COLO829 (cell line): ENCODE measurements around the gene DUSP22.
"Not testable (repeated sequence)": the region's sequence is repeated elsewhere in the genome, so short reads cannot be mapped to it uniquely, and the experiment has no call there.

ENCODE experiments used
- DNase-seq: peaks from one replicate; pipeline ENCODE4 v3.0.0; 2012; ENCODE audit warnings: low spot score

The DUSP22 gene, protein sequence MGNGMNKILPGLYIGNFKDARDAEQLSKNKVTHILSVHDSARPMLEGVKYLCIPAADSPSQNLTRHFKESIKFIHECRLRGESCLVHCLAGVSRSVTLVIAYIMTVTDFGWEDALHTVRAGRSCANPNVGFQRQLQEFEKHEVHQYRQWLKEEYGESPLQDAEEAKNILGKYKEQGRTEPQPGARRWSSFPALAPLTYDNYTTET

DNA sequence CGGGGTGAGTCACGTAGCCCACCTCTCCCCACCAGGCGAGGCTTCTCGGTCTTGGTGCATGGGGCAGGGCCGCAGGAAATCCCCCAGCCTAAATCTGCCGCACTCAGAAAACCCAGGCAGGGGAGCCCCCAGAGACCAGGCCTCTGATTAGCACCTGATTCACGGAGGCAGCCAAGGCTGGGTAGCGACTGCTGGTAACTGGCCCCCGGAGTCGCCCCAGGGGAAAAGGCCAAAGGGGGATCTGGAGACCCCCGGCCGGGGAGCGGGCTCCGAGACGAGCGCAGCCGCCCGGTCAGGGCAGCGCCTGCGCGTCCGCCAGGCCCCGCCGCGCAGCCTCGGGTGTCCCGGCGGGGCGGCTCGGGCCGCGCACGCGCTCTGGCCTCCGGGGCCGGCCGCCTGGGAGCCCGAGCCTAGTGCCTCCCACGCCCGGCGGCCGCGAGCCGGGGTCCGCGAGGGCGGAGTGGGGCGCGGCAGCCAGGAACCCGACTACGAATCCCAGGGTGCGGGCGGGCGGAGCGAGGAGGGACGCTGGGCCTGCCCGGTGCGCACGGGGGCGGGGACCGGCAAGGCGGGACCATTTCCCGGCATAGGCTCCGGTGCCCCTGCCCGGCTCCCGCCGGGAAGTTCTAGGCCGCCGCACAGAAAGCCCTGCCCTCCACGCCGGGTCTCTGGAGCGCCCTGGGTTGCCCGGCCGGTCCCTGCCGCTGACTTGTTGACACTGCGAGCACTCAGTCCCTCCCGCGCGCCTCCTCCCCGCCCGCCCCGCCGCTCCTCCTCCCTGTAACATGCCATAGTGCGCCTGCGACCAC is at the start of gene DUSP22:
Gene DUSP22 (plus strand): TSS at position 791 of the 809 bp plus-strand sequence. CDS start 53 bp downstream, outside the sequence.
- peak; percentile 98 for DNase-seq

DNA sequence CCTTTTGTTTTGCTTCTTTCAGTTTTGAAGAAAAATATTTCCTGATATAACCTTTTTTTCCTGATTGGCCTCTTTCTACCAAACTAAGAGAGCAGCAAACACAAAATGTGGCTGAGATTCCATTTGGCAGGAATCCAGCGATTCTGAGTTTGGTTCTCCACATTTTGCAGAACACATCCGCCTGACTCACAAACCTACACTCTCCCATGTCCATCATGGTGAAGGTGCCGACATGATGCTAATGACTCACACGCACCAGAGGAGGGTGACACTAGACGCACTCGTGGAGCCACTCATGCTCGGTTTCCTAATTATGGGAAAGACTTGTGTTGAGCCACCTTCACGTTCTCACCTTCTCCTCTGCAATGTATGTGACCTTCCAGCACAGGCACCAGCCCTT is 45.9 kb upstream of the DUSP22 start:
- DNase-seq, result no peak

DNA sequence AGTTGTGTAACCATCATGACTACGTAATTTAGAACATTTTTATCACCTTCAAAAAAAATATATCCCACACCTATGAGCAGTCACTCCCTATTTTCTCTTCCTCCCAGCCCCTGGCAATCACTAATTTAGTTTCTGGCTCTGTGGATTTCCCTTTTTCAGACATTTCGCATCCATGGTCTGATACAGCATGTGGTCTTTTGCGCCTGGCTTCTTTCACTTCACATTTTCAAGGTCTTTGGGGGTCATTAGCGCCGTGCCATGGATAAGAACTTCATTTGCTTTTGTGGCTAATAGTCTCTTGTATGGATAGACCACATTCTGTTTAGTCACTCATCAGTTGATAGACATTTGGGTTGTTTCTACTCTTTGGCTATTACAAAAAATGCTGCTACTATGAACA is 44.9 kb upstream of the DUSP22 start:
- no peak for DNase-seq

DNA sequence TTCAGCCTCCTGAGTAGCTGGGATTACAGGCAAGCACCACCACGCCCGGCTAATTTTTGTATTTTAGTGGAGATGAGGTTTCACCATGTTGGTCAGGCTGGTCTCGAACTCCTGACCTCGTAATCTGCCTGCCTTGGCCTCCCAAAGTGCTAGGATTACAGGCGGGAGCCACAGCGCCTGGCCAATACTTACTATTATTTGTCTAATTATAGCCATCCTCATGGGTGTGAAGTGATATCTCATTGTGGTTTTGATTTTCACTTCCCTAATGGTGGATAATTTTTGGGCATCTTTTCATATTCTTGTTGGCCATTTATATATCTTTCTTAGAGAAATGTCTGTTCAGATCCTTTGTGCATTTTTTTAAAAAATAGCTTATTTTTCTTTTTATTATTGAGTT is 44.2 kb upstream of the DUSP22 start:
- not testable (repeated sequence) for DNase-seq

DNA sequence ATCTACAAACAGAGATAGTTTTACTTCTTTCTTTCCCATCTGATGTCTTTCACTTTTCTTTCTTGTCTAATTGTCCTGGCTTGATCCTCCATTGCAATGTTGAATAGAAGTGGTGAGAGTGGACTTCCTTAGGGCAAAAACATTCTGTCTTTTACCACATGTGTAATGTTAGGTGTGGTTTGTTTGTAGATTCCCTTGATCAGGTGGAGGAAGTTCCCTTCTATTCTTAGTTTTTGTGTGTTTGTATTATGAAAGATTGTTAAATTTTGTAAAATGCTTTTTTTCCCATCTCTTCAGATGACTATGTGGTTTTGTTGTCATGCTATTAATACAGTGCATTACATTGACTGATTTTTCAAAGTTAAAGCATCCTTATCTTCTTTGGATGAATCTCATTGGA is 41.6 kb upstream of the DUSP22 start:
- no peak for DNase-seq

DNA sequence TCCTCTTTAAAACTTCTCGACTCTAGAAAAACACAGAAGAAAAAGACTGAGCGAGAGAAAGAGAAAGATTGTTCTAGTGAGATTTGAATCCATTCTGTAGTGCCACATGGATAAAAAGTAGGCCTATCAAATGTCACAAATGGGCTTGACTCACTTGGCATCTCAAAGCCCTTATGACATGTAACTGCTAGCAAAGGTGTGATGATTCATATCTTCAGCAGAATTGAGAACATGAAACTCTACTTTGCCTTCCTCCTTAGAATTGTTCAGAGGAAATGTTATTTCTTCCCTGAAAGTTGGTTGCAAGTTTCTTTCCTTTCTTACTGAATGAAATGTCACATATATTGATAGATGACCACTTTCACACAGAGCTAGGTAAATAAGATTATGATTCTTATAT is 40.4 kb upstream of the DUSP22 start:
- no peak for DNase-seq

DNA sequence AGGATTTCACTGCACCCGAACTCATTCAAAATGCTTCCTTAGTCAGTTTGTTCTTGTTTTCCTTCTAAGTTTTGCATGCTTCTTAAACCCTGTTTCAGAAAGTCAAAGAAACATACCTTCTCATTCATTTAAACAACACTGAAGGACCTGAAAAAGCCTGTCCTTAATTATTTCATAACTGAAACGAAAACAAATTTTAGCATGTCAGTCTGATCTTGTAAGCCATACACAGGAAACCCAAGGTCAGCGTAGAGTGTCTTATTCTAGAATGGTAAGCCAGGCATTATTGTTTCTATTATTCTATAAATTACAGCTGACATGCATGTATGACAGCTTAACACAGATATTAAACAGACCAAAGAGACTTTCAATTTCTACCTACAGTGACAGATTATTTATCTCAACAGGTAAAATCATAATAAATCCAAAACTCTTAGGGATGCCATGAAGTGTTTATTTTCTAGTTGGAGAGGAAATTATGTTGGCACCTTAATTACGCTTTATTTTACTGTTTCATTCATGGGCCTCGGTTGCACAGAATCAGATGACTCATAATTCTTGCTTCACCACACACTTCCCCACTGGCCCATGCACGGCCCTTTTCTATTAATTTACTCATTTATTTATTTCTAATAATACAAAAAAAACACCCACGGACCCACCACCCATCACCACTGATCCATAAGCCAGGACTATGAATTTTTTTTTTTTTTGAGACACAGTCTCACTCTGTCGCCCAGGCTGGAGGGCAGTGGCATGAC is 39.3 kb upstream of the DUSP22 start:
- DNase-seq, result no peak

DNA sequence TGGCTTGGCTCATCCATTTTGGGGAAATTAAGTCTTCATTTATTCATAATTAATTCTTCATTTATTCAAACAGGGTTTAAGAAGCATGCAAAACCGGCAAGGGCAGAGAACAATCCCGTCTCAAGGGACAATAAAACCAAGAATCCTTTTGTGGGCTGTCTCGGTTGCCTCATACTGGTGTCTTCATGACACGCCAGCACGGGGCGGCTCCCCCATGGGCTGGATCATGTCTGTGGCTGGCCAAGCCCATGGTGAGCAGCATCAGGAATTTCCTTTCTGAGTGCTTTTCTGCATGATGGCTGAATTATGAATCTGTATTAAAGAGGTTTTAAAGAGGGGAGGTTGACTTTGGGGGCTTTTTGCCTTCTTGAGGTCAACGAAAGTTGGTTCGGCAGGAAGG is 38.3 kb upstream of the DUSP22 start:
- no peak for DNase-seq

DNA sequence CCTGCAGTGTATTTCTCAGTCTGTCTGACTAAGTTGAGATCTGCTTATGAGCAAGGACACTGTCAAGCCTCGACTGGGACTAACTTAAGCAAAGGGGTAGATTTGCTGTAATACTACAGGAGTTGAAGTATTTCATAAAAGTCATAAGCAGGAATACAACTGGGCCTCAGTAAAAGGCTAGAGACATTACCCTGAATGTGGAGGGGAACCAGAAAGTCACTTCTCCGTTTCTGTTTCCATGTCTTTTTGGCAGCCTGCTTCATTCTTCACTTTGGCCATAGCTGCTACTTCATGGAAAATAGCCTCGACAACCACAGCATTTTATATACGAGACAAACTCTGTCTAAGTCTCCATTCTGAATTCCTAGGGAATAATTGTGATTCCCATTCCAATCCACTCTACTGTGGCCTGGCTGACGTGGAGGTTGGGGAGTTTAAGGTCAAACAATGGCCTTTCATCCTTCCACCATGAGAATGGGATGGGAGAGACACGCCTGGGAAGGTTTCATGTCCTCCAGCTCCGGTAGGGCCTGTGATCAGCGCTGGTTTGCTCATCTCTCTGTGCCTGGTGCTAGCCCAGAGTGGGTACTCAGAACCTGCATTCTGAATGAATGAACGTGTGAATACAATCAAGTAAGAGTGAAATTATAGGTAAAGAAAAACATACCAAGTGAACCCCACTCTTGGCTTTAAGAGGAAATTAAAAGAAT is 37.1 kb upstream of the DUSP22 start:
- DNase-seq, result no peak

DNA sequence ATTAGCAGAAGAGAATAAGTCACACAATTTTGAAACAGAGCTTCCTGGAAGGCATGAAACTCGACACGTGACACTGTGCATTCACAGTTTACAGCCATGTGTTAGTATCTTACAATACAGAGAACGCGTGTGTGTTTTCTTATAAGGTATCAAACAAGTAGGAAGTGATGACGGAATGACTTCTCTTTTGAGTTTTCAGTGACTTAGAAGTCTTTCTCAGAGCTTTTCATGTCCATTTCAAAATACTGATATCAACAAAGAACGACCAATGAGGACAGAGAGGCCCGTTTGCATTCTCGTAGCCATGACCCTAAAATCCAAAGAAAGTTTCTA is 36.6 kb upstream of the DUSP22 start:
- no peak for DNase-seq

DNA sequence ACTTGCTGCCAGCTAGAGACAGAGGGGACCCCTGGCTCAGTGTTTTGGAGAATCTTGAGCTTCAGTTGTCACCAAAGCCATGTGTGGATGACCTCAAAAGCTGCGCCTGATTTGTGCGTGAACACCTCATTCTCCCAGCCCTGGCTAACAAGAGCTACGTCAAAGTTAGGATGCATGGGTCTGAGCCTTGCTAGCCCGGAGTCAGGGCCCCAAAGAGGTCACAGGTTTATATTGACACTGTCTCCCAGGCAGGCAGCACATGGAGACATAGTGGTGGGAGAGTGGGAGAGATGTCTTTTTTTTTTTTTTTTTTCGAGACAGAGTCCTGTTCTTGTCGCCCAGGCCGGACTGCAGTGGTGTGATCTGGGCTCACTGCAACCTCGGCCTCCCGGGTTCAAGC is 36.1 kb upstream of the DUSP22 start:
- DNase-seq, result no peak

DNA sequence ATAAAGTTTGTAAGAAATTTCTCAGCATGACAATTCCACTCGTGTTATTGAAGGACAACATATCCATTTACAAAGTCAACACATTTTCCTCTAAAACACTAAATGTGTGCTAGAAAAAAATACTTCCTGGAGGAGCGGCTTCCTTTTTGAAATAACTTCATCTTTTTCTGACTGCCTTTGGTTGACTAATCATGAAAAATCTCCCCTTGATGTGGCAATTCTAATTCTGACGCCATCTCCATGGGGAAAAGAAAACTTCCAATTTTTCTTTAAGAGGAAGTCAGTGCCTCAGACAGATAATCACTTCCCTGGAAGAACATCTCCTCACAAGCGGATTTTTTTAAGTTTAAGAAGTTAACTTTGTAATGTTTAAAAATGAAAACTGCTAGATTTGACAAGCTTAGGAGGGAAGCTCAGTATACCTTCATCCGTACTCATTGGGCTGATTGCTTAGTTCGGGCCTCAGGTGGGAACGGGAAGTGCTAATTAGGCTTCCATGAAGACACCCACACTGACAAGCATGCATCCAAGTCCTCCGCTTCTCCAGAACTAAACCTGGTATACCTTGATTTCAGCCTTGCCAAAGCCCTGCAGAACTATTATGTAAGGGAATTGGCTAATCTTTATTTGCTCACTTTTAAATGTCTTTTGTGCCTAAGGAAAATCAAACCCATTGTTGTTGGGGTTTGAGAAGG is 35.1 kb upstream of the DUSP22 start:
- DNase-seq, result no peak

DNA sequence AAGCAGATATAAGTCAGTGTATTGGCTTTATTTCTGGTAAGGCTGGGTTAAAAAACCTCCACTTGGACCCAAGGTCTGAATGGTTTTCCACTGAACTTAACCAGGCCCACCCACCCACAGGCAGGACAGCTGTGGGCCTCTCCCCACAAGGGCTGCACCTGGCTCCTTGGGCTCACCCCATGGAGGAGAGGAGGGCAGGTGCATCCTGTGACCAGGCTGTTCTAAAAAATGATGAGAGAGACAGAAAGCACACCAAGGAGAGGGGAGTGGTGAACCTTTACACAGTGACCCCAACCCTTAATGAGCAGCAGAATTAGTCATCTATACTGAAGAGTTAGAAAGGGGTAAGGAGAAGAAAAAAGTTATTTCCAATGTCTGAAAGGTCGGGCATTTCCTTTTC is 34.5 kb upstream of the DUSP22 start:
- DNase-seq, result no peak

DNA sequence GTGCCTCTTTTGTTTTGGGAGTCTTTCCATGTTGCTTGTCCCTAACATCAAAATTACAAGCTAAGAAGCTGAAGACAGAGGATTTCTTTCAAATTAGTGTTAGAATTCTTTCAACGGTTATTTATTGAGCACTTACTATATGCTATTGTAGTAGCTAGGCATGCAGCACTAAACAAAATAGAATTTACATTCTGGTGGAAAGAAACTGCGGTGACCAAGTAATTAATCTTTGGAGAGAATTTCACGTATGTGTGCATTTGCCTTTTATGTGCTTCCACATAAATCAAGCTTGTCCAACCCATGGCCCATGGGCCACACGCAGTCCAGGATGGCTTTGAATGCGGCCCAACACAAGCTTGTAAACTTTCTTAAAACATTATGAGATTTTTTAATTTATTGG is 33.0 kb upstream of the DUSP22 start:
- DNase-seq, result no peak

DNA sequence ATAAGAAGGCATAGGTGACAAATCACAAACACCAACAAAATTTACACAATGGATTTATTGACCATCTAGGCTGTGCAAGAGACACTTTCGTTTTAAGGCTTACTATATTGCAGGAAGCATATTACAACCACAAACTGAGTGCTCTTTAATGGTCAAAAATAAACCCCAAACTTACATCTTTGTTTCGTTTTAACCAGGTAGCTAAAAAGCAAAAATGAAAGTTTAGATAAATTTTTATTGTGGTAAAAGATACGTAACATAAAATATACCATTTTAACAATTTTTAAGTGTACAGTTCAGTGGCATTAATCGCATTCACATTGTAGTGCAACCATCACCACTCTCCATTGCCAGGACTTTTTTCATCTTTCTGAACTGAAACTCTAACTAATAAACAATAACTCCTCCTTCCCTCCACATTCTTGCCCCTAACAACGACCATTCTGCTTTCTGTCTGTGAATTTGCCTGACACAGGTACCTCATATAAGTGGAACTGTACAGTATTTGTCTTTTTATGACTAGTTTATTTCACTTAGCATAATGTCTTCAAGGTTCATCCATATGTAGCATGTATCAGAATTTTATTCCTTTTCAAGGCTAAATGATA is 32.3 kb upstream of the DUSP22 start:
- DNase-seq, result no peak

DNA sequence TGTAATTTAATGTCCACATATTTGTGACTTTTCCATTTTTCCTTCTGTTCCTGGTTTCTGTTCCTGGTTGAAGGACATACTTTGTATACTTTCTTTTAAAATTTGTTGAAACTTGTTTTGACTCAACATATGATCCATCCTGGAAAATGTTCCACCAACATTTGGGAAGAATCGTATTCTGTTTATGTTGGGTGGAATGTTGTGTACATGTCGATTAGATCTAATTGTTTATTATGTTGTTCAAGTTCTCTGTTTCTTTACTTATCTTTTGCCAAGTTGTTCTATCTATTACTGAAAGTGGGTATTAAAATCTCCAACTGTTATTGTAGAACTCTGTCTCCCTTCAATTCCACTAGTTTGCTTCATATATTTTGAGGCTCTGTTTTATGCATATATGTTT is 27.7 kb upstream of the DUSP22 start:
- no peak for DNase-seq

DNA sequence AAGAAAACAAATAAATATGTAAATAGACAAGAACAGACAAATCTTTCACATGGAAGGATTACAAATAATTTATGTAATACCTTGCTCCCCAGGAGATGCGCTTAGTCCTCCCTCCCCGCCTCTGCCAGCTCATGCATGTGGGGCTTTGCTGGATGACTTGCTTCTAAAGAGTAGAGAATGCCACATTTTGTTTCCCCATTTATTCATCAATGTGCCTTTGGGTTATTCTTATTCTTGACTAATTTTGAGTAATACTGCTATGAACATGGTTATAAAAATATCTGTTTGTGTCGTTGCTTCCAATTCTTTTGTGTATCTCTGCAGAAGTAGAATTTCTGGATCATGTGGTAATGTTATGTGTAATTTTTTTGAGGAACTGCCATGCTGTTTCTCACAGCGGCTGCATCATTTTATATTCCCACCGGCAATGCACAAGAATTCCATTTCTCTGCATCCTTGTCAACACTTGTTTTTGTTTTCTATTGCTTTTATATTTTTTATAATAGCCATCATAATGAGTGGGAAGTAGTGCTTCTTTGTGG is 23.8 kb upstream of the DUSP22 start:
- no peak for DNase-seq

DNA sequence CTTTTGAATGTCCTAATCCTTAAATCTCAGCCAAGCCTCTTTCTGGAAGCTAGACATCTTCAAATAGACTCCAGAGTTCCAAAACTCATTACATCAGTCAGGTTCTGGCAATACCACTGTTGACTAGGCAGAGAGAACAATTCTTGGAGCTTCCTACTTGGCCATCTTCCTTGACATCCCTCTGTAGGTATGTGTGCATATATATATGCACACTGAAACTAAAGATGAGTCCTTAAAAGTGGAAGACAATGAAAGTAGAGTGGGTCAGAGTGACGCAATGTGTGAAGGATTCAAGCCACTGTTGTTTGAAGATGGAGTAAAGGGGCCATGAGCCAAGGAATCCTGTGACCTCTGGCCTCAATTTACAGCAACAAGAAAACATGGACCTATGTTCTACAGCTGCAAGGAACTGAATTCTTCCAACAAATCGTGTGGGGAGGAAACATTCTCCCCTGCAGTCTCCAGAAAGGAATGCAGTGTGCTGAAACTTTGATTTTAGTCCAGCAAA is 18.7 kb upstream of the DUSP22 start:
- DNase-seq, result no peak

DNA sequence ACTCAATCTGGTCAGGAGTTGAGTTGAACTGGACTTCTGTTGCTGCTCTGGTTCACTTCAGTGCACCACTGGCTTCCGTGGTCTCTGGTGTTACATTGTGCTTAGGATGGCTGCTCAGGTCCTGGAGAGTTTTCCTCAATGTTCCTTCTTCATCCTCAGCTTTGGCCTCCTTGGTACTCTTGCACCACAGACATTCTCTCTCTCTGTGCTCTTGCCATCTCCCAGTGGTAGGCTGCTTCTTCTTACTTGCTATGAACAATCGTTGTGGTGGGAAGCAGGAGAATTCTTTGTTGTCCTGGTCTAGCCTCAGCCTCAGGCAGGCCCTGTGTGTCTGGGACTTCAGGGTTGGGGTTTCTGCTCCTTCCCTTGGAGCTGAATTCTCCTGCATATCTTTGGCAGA is 14.5 kb upstream of the DUSP22 start:
- DNase-seq, result no peak

DNA sequence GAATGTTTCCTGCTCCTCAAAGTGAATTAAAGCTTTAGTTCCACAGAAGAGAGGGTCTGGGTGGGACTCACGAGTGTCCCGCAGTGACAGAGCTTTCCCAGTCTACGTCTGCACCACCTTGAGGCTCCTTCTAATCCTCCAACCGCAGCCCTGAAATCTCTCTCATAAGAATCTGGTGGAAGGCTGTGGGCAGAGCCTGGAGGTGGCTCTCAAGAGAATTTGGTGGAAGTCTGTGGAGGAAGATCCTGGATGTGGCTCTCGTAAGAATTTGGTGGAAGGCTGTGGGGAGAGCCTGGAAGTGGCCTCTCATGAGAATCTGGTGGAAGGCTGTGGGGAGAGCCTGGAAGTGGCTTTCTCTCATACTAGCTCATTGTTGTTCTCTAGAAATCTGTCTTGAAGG is 13.8 kb upstream of the DUSP22 start:
- no peak for DNase-seq
